ENCODE data around the gene CCDC149.

- TF ChIP-seq CTCF (conservative IDR thresholded peaks at IDR 0.05; ENCODE audit: low read depth, low read length) = no peak
- no peak for TF ChIP-seq NFE2L2 (IDR thresholded peaks at IDR 0.05; ENCODE audit: low read depth, low read length)
- no peak for TF ChIP-seq POLR2A (IDR thresholded peaks at IDR 0.05; ENCODE audit: low read depth, low read length)
- TF ChIP-seq RFX5 (IDR thresholded peaks at IDR 0.05; ENCODE audit: low read depth, low read length) = no peak
- peak; percentile 32; the same call in 1 of the 2 replicates for TF ChIP-seq CEBPB (IDR thresholded peaks at IDR 0.05; ENCODE audit: low read depth, low read length)
- TF ChIP-seq RAD21 (IDR thresholded peaks at IDR 0.05; ENCODE audit: low read length) = no peak
- no peak for TF ChIP-seq USF2 (IDR thresholded peaks at IDR 0.05; ENCODE audit: low read depth, low read length)
- TF ChIP-seq MAZ (IDR thresholded peaks at IDR 0.05; ENCODE audit: borderline replicate concordance, low read depth, low read length) = no peak
- TF ChIP-seq SMC3 (IDR thresholded peaks at IDR 0.05; ENCODE audit: low read depth, low read length) = no peak
- TF ChIP-seq RCOR1 (IDR thresholded peaks at IDR 0.05; ENCODE audit: insufficient replicate concordance, low read length) = no peak
- TF ChIP-seq BHLHE40 (IDR thresholded peaks at IDR 0.05; ENCODE audit: low read depth, low read length) = no peak
Measured at GRCh38 chr4:24774452-24774851, 138.4 kb downstream of the CCDC149 start.

Data from IMR-90 (cell line).